HEK293 (cell line): ENCODE measurements around the gene GABRD.

ENCODE experiments used
- CTCF ChIP-seq: fragments of 450-650 bp; formaldehyde crosslinking; IDR thresholded peaks from 2 replicates; pipeline ENCODE4 v1.5.1; 2016; ENCODE audit warnings: missing biosample characterization, missing genetic modification characterization
- RBAK ChIP-seq: fragments of 450-650 bp; formaldehyde crosslinking; IDR thresholded peaks from 2 replicates; pipeline ENCODE4 v1.5.1; 2016; ENCODE audit warnings: missing biosample characterization, missing genetic modification characterization
- ZBTB1 ChIP-seq: fragments of 450-650 bp; formaldehyde crosslinking; IDR thresholded peaks from 2 replicates; pipeline ENCODE4 v1.5.1; 2016; ENCODE audit warnings: missing biosample characterization, missing genetic modification characterization
- ZNF26 ChIP-seq: fragments of 450-650 bp; formaldehyde crosslinking; IDR thresholded peaks from 2 replicates; pipeline ENCODE4 v1.5.1; 2016; ENCODE audit warnings: missing biosample characterization, missing genetic modification characterization
- ZNF274 ChIP-seq, 2 experiments: fragments of 200-500 bp in 1 of 2; fragments of 450-650 bp in 1 of 2; sonication (Bioruptor generic) in 1 of 2; formaldehyde crosslinking in 1 of 2; IDR thresholded peaks; 2 replicates each; pipeline versions ENCODE4 v1.5.1 to v1.6.1; 2014 to 2016; ENCODE audit warnings: borderline replicate concordance in 1 of 2, inconsistent platforms in 1 of 2, low read length in 1 of 2, missing biosample characterization in 1 of 2, missing genetic modification characterization in 1 of 2
- ZNF311 ChIP-seq: fragments of 450-650 bp; formaldehyde crosslinking; IDR thresholded peaks from 2 replicates; pipeline ENCODE4 v1.5.1; 2017; ENCODE audit warnings: missing biosample characterization, missing genetic modification characterization, borderline replicate concordance
- ZNF426 ChIP-seq: fragments of 450-650 bp; formaldehyde crosslinking; IDR thresholded peaks from 2 replicates; pipeline ENCODE4 v1.5.1; 2017; ENCODE audit warnings: missing biosample characterization, missing genetic modification characterization, mild to moderate bottlenecking, inconsistent platforms, moderate library complexity
- ZNF677 ChIP-seq: fragments of 450-650 bp; IDR thresholded peaks from 2 replicates; pipeline ENCODE4 v1.5.0; 2018; ENCODE audit warnings: missing biosample characterization, mild to moderate bottlenecking, missing genetic modification characterization, moderate library complexity

GRCh38 chr1:1990222-1990621 lies 28.9 kb upstream of the GABRD start:
- no peak for TF ChIP-seq RBAK
- TF ChIP-seq CTCF (tag by site-specific recombination): no peak
- TF ChIP-seq ZNF26: no peak
- TF ChIP-seq ZNF274 (IDR thresholded peaks at IDR 0.05; ENCODE audit: low read length): no peak
- TF ChIP-seq ZNF274 (tag by site-specific recombination; IDR thresholded peaks at IDR 0.05; ENCODE audit: borderline replicate concordance): no peak
- no peak for TF ChIP-seq ZNF677 (tag by site-specific recombination)
- no peak for TF ChIP-seq ZNF426
- no peak for TF ChIP-seq ZNF311 (tag by site-specific recombination)
- TF ChIP-seq ZBTB1 (tag by site-specific recombination): no peak
